HepG2 (cell line): ENCODE results near the gene SPRYD3. TPM values are rescaled to one million over a fixed set of nuclear protein-coding genes. Genes with fewer than 3 reads are reported as not detected.

Experiments used
- AFF4 ChIP-seq: sonication (generic); formaldehyde crosslinking; IDR thresholded peaks from 2 replicates; pipeline ENCODE4 v1.4.0; 2020; ENCODE audit warnings: missing genetic modification reagents
- ARNTL ChIP-seq: sonication (generic); formaldehyde crosslinking; IDR thresholded peaks from 2 replicates; pipeline ENCODE4 v1.4.0; 2020; ENCODE audit warnings: mild to moderate bottlenecking, missing genetic modification reagents
- BCL6 ChIP-seq: IDR thresholded peaks from 2 replicates; pipeline ENCODE4 v1.6.1; 2016; ENCODE audit warnings: missing genetic modification reagents, missing compliant biosample characterization
- CC2D1A ChIP-seq: sonication (generic); formaldehyde crosslinking; IDR thresholded peaks from 2 replicates; pipeline ENCODE4 v1.8.1; 2023; ENCODE audit warnings: mild to moderate bottlenecking, missing genetic modification reagents
- EED ChIP-seq: sonication (generic); formaldehyde crosslinking; IDR thresholded peaks from 2 replicates; pipeline ENCODE4 v1.5.0; 2020; ENCODE audit warnings: mild to moderate bottlenecking, missing genetic modification reagents
- FOXA3 ChIP-seq: IDR thresholded peaks from 2 replicates; pipeline ENCODE4 v1.6.1; 2016; ENCODE audit warnings: missing genetic modification reagents, missing compliant biosample characterization
- GABPB1 ChIP-seq: IDR thresholded peaks from 2 replicates; pipeline ENCODE4 v1.6.1; 2016; ENCODE audit warnings: mild to moderate bottlenecking, missing genetic modification reagents, moderate library complexity, missing compliant biosample characterization
- HOXA3 ChIP-seq: sonication (generic); formaldehyde crosslinking; IDR thresholded peaks from 2 replicates; pipeline ENCODE4 v1.5.0; 2020; ENCODE audit warnings: missing genetic modification reagents
- KDM4B ChIP-seq: sonication (generic); formaldehyde crosslinking; IDR thresholded peaks from 2 replicates; pipeline ENCODE4 v1.4.0; 2020; ENCODE audit warnings: missing genetic modification reagents
- KLF11 ChIP-seq: IDR thresholded peaks from 2 replicates; pipeline ENCODE4 v1.6.1; 2016; ENCODE audit warnings: missing compliant biosample characterization
- MAF1 ChIP-seq: sonication (generic); formaldehyde crosslinking; IDR thresholded peaks from 2 replicates; pipeline ENCODE4 v1.5.0; 2020; ENCODE audit warnings: missing genetic modification reagents, borderline replicate concordance
- MYPOP ChIP-seq: sonication (generic); formaldehyde crosslinking; IDR thresholded peaks from 2 replicates; pipeline ENCODE4 v1.8.1; 2023; ENCODE audit warnings: mild to moderate bottlenecking, moderate library complexity, missing genetic modification reagents
- POLR2A ChIP-seq, 2 experiments: IDR thresholded peaks; 2 replicates each; pipeline ENCODE4 v1.6.1; 2011; ENCODE audit warnings: low read depth in 2 of 2, low read length in 2 of 2, mild to moderate bottlenecking in 1 of 2, moderate library complexity in 1 of 2; ENCODE audit not compliant: insufficient read depth in 1 of 2
- SETDB1 ChIP-seq: sonication (generic); formaldehyde crosslinking; IDR thresholded peaks from 2 replicates; pipeline ENCODE4 v1.5.1; 2020; ENCODE audit warnings: missing genetic modification reagents, mild to moderate bottlenecking, borderline replicate concordance
- SNAPC2 ChIP-seq: sonication (generic); formaldehyde crosslinking; IDR thresholded peaks from 2 replicates; pipeline ENCODE4 v1.8.1; 2022; ENCODE audit warnings: mild to moderate bottlenecking, missing genetic modification reagents
- TP53 ChIP-seq: sonication (generic); formaldehyde crosslinking; conservative IDR thresholded peaks from 2 replicates; pipeline ENCODE4 v1.4.0; 2020; ENCODE audit warnings: missing genetic modification reagents
- U2AF2 ChIP-seq: fragments of 200-400 bp; formaldehyde crosslinking; IDR thresholded peaks from 2 replicates; pipeline ENCODE4 v1.6.1; 2017; ENCODE audit warnings: low read depth, mild to moderate bottlenecking, low read length
- ZBTB38 ChIP-seq: sonication (generic); formaldehyde crosslinking; IDR thresholded peaks from 2 replicates; pipeline ENCODE4 v1.5.1; 2020; ENCODE audit warnings: mild to moderate bottlenecking, missing genetic modification reagents
- ZNF484 ChIP-seq: sonication (generic); formaldehyde crosslinking; IDR thresholded peaks from 2 replicates; pipeline ENCODE4 v1.5.1; 2020; ENCODE audit warnings: mild to moderate bottlenecking, low read depth, missing genetic modification reagents, borderline replicate concordance
- ZZZ3 ChIP-seq: sonication (generic); formaldehyde crosslinking; IDR thresholded peaks from 2 replicates; pipeline ENCODE4 v1.4.0; 2020; ENCODE audit warnings: missing genetic modification reagents, mild to moderate bottlenecking, borderline replicate concordance
- polyA plus RNA-seq, 8 experiments: library from polyadenylated mRNA; depleted of rRNA in 3 of 8; stranded (reverse) in 7 of 8; unstranded in 1 of 8; fragments of >200 nt; fragmentation: Illumina TruSeq in 4 of 8; extraction: Trizol in 4 of 8; gene quantifications; 2 replicates each; pipeline versions ENCODE4 v1.2.1 to v1.2.3, GENCODE V29; 2011 to 2016; ENCODE audit warnings: low read depth in 4 of 8, missing spikeins in 1 of 8, mixed read lengths in 1 of 8; ENCODE audit not compliant: insufficient read depth in 1 of 8
- total RNA-seq, 5 experiments: library from RNA; depleted of rRNA; stranded (reverse); fragments of >200 nt; fragmentation: Illumina TruSeq; extraction: Trizol; gene quantifications; 2 replicates each; pipeline ENCODE4 v1.2.3, GENCODE V29; 2016; ENCODE audit warnings: low read depth in 1 of 5
- TF ChIP-seq, protein P1 (sequence below): sonication (generic); formaldehyde crosslinking; IDR thresholded peaks from 2 replicates; pipeline ENCODE4 v1.4.0; 2020; ENCODE audit warnings: missing genetic modification reagents, borderline replicate concordance

The SPRYD3 gene
- total and polyA plus RNA-seq, 2 of the 13 experiments (the other 11 are each of a cell fraction or from before 2014, with no cell fraction given), result 9.0 to 9.2 TPM

DNA sequence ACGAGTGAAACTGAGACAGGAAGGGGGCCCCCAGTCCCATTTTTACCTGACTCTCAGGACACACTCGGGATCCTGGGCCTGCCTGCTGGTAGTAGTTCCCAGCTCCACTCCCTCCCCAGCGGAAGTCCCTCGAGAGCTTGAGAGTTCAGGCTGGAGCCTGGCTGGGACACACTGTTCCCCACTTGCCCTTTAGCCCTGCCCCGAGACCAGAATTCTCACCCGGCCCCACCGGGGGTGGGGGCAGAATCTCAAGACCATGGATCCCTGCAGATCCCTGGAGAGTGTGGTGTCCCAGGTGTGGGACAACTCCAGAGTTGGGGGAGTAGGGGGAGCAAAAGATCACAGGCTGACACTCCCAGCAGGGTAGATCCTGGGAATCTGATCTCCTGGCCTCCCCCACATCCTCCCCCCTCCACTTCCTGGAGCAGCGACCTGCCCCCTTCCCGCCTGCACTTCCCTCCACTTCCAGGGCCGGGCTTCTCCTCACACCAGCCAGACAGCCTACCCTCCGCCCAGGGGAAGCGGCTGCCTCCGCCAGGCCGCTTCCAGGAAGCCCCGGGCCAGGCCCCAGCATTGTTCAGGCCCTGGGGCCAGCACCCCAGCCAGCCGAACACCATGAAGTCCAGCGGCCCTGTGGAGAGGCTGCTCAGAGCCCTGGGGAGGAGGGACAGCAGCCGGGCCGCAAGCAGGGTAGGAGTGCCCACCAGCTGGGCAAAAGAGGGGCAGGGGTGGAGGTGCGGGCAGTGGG is 29.4 kb downstream of the SPRYD3 start, which contains the start of gene TNS2 (continued):
- TF ChIP-seq AFF4 (no peak), ZNF484 (CRISPR knock-in tag) (no peak), CC2D1A (CRISPR knock-in tag) (no peak), KLF11 (CRISPR knock-in tag) (no peak), KDM4B (no peak), SNAPC2 (no peak), MYPOP (CRISPR knock-in tag) (peak; percentile 48; the same call in 1 of the 2 replicates), FOXA3 (CRISPR knock-in tag) (no peak), MAF1 (CRISPR knock-in tag) (no peak), BCL6 (CRISPR knock-in tag) (peak; percentile 69), SETDB1 (no peak), HOXA3 (CRISPR knock-in tag) (0 out of 2 replicates have a peak, but pooled peaks have one; percentile 56), TP53 (no peak), EED (CRISPR knock-in tag) (no peak), U2AF2 (no peak), GABPB1 (CRISPR knock-in tag) (peak; percentile 73), ZBTB38 (CRISPR knock-in tag) (no peak), ZZZ3 (CRISPR knock-in tag) (no peak), POLR2A (IDR thresholded peaks at IDR 0.05; ENCODE audit: insufficient read depth in 1 of 2, low read depth in 2 of 2, low read length in 2 of 2) (no peak; a peak in 1 of 4 replicates), ARNTL (no peak)
- TF ChIP-seq, protein P1, sequence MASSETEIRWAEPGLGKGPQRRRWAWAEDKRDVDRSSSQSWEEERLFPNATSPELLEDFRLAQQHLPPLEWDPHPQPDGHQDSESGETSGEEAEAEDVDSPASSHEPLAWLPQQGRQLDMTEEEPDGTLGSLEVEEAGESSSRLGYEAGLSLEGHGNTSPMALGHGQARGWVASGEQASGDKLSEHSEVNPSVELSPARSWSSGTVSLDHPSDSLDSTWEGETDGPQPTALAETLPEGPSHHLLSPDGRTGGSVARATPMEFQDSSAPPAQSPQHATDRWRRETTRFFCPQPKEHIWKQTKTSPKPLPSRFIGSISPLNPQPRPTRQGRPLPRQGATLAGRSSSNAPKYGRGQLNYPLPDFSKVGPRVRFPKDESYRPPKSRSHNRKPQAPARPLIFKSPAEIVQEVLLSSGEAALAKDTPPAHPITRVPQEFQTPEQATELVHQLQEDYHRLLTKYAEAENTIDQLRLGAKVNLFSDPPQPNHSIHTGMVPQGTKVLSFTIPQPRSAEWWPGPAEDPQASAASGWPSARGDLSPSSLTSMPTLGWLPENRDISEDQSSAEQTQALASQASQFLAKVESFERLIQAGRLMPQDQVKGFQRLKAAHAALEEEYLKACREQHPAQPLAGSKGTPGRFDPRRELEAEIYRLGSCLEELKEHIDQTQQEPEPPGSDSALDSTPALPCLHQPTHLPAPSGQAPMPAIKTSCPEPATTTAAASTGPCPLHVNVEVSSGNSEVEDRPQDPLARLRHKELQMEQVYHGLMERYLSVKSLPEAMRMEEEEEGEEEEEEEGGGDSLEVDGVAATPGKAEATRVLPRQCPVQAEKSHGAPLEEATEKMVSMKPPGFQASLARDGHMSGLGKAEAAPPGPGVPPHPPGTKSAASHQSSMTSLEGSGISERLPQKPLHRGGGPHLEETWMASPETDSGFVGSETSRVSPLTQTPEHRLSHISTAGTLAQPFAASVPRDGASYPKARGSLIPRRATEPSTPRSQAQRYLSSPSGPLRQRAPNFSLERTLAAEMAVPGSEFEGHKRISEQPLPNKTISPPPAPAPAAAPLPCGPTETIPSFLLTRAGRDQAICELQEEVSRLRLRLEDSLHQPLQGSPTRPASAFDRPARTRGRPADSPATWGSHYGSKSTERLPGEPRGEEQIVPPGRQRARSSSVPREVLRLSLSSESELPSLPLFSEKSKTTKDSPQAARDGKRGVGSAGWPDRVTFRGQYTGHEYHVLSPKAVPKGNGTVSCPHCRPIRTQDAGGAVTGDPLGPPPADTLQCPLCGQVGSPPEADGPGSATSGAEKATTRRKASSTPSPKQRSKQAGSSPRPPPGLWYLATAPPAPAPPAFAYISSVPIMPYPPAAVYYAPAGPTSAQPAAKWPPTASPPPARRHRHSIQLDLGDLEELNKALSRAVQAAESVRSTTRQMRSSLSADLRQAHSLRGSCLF, result no peak
